Vagina (tissue), 2 donors: ENCODE results near the gene PLAAT1. TPM values are rescaled to one million over a fixed set of nuclear protein-coding genes. Genes with fewer than 3 reads are reported as not detected.
A peak's percentile ranks its signal among the peaks of the same experiment; 100 is the strongest.

Experiments used
- DNase-seq, 2 donors: peaks; one replicate each; pipeline ENCODE4 v3.0.0-alpha.2; 2017; ENCODE audit errors: extremely low spot score in 2 of 2
- H3K27ac ChIP-seq: fragments of 200-600 bp; sonication (generic); one replicate; pipeline ENCODE4 v1.5.1; 2019
- H3K27me3 ChIP-seq: fragments of 200-600 bp; sonication (generic); one replicate; pipeline ENCODE4 v1.5.1; 2019
- H3K36me3 ChIP-seq, 2 donors: fragments of 200-600 bp; sonication (generic); one replicate each; pipeline ENCODE4 v1.5.1; 2017 to 2019
- H3K4me1 ChIP-seq: fragments of 200-600 bp; sonication (generic); one replicate; pipeline ENCODE4 v1.5.1; 2019
- H3K4me3 ChIP-seq, 2 donors: fragments of 200-600 bp; sonication (generic); 1 replicate in 1 of 2; 2 replicates in 1 of 2; pipeline ENCODE4 v1.5.1; 2016 to 2019
- H3K9me3 ChIP-seq: fragments of 200-600 bp; sonication (generic); one replicate; pipeline ENCODE4 v1.5.1; 2019
- POLR2A ChIP-seq, 2 donors: fragments of 450-650 bp; IDR thresholded peaks; one replicate each; pipeline ENCODE4 v1.6.1; 2017; ENCODE audit warnings: antibody characterized with exemption in 2 of 2, mild to moderate bottlenecking in 2 of 2, moderate library complexity in 2 of 2
- POLR2AphosphoS5 ChIP-seq, 2 donors: sonication (generic); formaldehyde crosslinking; IDR thresholded peaks; one replicate each; pipeline ENCODE4 v1.9.0; 2017; ENCODE audit warnings: antibody characterized with exemption in 2 of 2, mild to moderate bottlenecking in 2 of 2, low read depth in 1 of 2; ENCODE audit not compliant: insufficient read depth in 1 of 2
- intact Hi-C: fragments of 100-400 bp; cut with DNase I; formaldehyde crosslinking; loops from one replicate; pipeline ENCODE4 v1.15.1; 2023
- total RNA-seq: library from RNA; depleted of rRNA; stranded (reverse); fragments of >200 nt; gene quantifications from one replicate; pipeline ENCODE4 v1.2.3, GENCODE V29; 2016
- TF ChIP-seq, protein P1 (sequence below), 3 experiments: fragments of 450-650 bp in 2 of 3; fragments of 200-600 bp in 1 of 3; sonication (generic) in 1 of 3; IDR thresholded peaks; one replicate each; pipeline ENCODE4 v1.5.1; 2017 to 2019; ENCODE audit warnings: antibody characterized with exemption in 3 of 3, mild to moderate bottlenecking in 2 of 3, moderate library complexity in 2 of 3

PLAAT1 gene
- total RNA-seq, 1 donor from 2014 or later, result not detected

DNA sequence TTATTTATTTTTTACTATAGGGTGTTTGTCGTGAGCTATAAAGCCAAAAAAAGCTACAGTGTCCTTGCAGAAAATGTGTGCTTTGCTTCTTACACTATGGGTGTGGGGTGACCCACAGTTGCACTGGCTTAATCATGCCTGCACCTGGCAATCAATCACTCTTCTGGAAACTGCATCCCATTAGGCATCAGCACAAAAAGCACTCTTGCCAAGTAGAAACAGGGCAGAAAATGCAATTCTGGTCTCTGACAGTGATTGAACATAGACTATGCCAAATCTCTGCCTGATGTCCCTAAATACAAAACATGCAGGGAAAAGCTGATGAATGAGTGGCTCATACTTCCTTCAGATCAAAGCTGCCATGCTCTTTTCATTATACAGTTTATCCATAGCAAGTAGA is 30.4 kb upstream of the PLAAT1 start:
- no peak for DNase-seq
- H3K4me1 ChIP-seq, result no peaks in the 10 kb centered on the region
- H3K27me3 ChIP-seq, result no peaks in the 10 kb centered on the region
- intact Hi-C loops, result no loop called here
- H3K4me3 ChIP-seq, result no peak overlapping the region
- no peaks in the 10 kb centered on the region for H3K36me3 ChIP-seq
- TF ChIP-seq, protein P1, sequence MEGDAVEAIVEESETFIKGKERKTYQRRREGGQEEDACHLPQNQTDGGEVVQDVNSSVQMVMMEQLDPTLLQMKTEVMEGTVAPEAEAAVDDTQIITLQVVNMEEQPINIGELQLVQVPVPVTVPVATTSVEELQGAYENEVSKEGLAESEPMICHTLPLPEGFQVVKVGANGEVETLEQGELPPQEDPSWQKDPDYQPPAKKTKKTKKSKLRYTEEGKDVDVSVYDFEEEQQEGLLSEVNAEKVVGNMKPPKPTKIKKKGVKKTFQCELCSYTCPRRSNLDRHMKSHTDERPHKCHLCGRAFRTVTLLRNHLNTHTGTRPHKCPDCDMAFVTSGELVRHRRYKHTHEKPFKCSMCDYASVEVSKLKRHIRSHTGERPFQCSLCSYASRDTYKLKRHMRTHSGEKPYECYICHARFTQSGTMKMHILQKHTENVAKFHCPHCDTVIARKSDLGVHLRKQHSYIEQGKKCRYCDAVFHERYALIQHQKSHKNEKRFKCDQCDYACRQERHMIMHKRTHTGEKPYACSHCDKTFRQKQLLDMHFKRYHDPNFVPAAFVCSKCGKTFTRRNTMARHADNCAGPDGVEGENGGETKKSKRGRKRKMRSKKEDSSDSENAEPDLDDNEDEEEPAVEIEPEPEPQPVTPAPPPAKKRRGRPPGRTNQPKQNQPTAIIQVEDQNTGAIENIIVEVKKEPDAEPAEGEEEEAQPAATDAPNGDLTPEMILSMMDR (IDR thresholded peaks at IDR 0.05), result no peak
- TF ChIP-seq POLR2AphosphoS5 (IDR thresholded peaks at IDR 0.05; ENCODE audit: insufficient read depth in 1 of 2, low read depth in 1 of 2) (no peak), POLR2A (IDR thresholded peaks at IDR 0.05) (no peak)
- H3K27ac ChIP-seq, result no peak overlapping the region
- no peaks in the 10 kb centered on the region for H3K9me3 ChIP-seq

GRCh38 chr3:193211173-193211572 is 29.8 kb upstream of the PLAAT1 start:
- H3K4me1 ChIP-seq, result no peaks in the 10 kb centered on the region
- no peak overlapping the region for H3K4me3 ChIP-seq
- no peak for DNase-seq
- TF ChIP-seq POLR2A (IDR thresholded peaks at IDR 0.05), result no peak
- TF ChIP-seq, protein P1 (IDR thresholded peaks at IDR 0.05), result no peak
- no peak for TF ChIP-seq POLR2AphosphoS5 (IDR thresholded peaks at IDR 0.05; ENCODE audit: insufficient read depth in 1 of 2, low read depth in 1 of 2)
- intact Hi-C loops, result no loop called here
- H3K9me3 ChIP-seq, result no peaks in the 10 kb centered on the region
- H3K27ac ChIP-seq, result no peak overlapping the region
- H3K36me3 ChIP-seq, result no peaks in the 10 kb centered on the region
- no peaks in the 10 kb centered on the region for H3K27me3 ChIP-seq

DNA sequence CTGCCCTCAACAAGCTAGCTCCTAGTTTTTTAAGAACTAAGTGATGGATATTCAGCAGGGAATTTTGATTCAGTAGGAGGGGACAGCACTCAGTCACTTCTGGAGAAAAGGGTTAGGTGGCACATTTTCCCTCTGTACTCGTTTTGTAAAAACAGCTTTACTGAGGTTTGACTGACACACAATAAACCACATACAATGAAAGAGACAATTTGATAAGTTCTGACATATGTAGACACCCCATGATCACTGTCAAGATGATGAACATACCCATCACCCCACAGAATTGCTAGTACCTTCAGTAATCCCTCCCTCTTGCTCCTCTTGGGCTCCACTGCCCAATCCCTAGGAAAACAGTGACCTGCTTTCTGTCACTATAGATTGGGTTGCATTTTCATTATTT is 29.0 kb upstream of the PLAAT1 start:
- H3K27me3 ChIP-seq, result no peaks in the 10 kb centered on the region
- no peak overlapping the region for H3K27ac ChIP-seq
- H3K4me1 ChIP-seq, result no peaks in the 10 kb centered on the region
- H3K9me3 ChIP-seq, result no peaks in the 10 kb centered on the region
- intact Hi-C loops, result no loop called here
- TF ChIP-seq POLR2A (IDR thresholded peaks at IDR 0.05) (no peak), POLR2AphosphoS5 (IDR thresholded peaks at IDR 0.05; ENCODE audit: insufficient read depth in 1 of 2, low read depth in 1 of 2) (no peak)
- TF ChIP-seq, protein P1 (IDR thresholded peaks at IDR 0.05), result no peak
- DNase-seq, result no peak
- H3K4me3 ChIP-seq, result no peak overlapping the region
- H3K36me3 ChIP-seq, result no peaks in the 10 kb centered on the region

DNA sequence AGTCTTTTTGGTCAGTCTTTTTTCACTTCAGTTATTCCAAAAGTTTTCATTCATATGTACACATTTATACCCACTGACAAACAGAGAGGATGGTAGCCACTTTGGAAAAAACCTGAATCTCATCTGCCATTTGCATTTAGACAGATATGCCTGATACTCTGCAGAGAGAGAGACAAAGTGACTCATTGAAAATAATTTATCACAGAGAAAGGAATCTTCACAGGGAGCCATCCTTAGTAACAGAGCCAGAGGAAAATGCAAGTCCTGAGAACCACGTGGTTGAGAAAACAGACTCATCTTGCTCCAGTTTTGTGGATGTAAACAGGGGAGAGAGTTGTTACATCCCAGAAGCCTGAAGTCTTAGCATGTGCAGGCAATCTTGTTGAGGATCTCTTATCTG is 28.2 kb upstream of the PLAAT1 start:
- DNase-seq, result no peak

GRCh38 chr3:193214445-193214844 is 26.6 kb upstream of the PLAAT1 start:
- no peaks in the 10 kb centered on the region for H3K27me3 ChIP-seq
- H3K4me3 ChIP-seq, result no peak overlapping the region
- no peak for DNase-seq
- H3K9me3 ChIP-seq, result no peaks in the 10 kb centered on the region
- TF ChIP-seq POLR2AphosphoS5 (IDR thresholded peaks at IDR 0.05; ENCODE audit: insufficient read depth in 1 of 2, low read depth in 1 of 2) (peak in 1 of 2 donors; percentile 34), POLR2A (IDR thresholded peaks at IDR 0.05) (no peak)
- no peaks in the 10 kb centered on the region for H3K4me1 ChIP-seq
- H3K36me3 ChIP-seq, result no peaks in the 10 kb centered on the region
- no peak overlapping the region for H3K27ac ChIP-seq
- intact Hi-C loops, result no loop called here

More for the DNA sequence above, 28.2 kb upstream of the PLAAT1 start:
- Histone ChIP-seq H3K4me1 (no peaks in the 10 kb centered on the region), H3K4me3 (no peak overlapping the region), H3K36me3 (no peaks in the 10 kb centered on the region), H3K27me3 (no peaks in the 10 kb centered on the region), H3K9me3 (no peaks in the 10 kb centered on the region), H3K27ac (no peak overlapping the region)
- intact Hi-C loops, result no loop called here
- no peak for TF ChIP-seq POLR2AphosphoS5 (IDR thresholded peaks at IDR 0.05; ENCODE audit: insufficient read depth in 1 of 2, low read depth in 1 of 2)
- TF ChIP-seq POLR2A (IDR thresholded peaks at IDR 0.05), result no peak
- TF ChIP-seq, protein P1 (IDR thresholded peaks at IDR 0.05), result no peak
